GM12878 (cell line): Measurements from ENCODE around the gene RBM43.
"Not testable (repeated sequence)": the region's sequence is repeated elsewhere in the genome, so short reads cannot be mapped to it uniquely, and the experiment has no call there.

Experiments
- BRCA1 ChIP-seq: IDR thresholded peaks from 2 replicates; pipeline ENCODE4 v1.6.1; 2011; ENCODE audit warnings: low read depth, low read length, improper control_type of control experiment
- CEBPB ChIP-seq, 2 experiments: fragments of 150-350 bp in 1 of 2; IDR thresholded peaks; 2 replicates each; pipeline ENCODE4 v1.6.1; 2012 to 2014; ENCODE audit warnings: low read depth in 2 of 2, low read length in 2 of 2, borderline replicate concordance in 1 of 2, inconsistent platforms in 1 of 2
- CREB1 ChIP-seq: IDR thresholded peaks from 2 replicates; pipeline ENCODE4 v1.6.1; 2012; ENCODE audit warnings: low read depth, mild to moderate bottlenecking, inconsistent platforms
- FOS ChIP-seq: IDR thresholded peaks from 3 replicates; pipeline ENCODE4 v1.6.1; 2011; ENCODE audit warnings: borderline replicate concordance; ENCODE audit not compliant: insufficient read length; ENCODE audit errors: extremely low read depth
- RAD21 ChIP-seq: IDR thresholded peaks from 2 replicates; pipeline ENCODE4 v1.6.1; 2011; ENCODE audit warnings: mild to moderate bottlenecking, low read depth, low read length, moderate library complexity; ENCODE audit not compliant: insufficient read depth
- SIN3A ChIP-seq: IDR thresholded peaks from 2 replicates; pipeline ENCODE4 v1.6.1; 2012; ENCODE audit warnings: low read depth, low read length, improper control_type of control experiment
- SP1 ChIP-seq: IDR thresholded peaks from one replicate; pipeline ENCODE4 v1.6.1; 2011; ENCODE audit warnings: low read depth, low read length
- TF ChIP-seq, protein P1 (sequence below), 3 experiments: IDR thresholded peaks in 2 of 3; conservative IDR thresholded peaks in 1 of 3; 2 replicates each; pipeline ENCODE4 v1.5.1; 2011; ENCODE audit warnings: low read depth in 3 of 3, low read length in 3 of 3, mild to moderate bottlenecking in 3 of 3, control low read depth in 2 of 3, moderate library complexity in 2 of 3, inconsistent platforms in 1 of 3, mixed read lengths in 1 of 3; ENCODE audit not compliant: control insufficient read depth in 2 of 3, insufficient read depth in 1 of 3; ENCODE audit errors: extremely low read depth in 1 of 3
- TF ChIP-seq, protein P2 (sequence below): IDR thresholded peaks from 2 replicates; pipeline ENCODE4 v1.6.1; 2011; ENCODE audit warnings: low read depth, low read length, improper control_type of control experiment, borderline replicate concordance

DNA sequence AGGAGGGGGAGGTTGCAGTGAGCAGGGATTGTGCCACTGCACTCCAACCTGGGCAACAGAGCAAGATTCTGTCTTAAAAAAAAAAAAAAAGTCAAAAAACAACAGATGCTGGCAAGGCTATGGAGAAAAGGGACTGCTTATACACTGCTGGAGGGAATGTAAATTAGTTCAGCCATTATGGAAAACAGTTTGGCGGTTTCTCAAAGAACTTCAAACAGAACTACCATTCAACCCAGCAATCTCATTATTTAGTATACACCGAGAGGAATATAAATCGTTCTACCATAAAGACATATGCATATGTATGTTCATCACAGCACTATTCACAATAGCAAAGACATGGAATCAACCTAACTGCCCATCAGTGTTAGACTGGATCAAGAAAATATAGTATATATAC lies 27.9 kb downstream of the RBM43 start:
- not testable (repeated sequence) for TF ChIP-seq FOS; CREB1; SIN3A; BRCA1; SP1; RAD21; CEBPB (IDR thresholded peaks at IDR 0.05; ENCODE audit: borderline replicate concordance in 1 of 2, low read depth in 2 of 2, low read length in 2 of 2)
- TF ChIP-seq, protein P1, sequence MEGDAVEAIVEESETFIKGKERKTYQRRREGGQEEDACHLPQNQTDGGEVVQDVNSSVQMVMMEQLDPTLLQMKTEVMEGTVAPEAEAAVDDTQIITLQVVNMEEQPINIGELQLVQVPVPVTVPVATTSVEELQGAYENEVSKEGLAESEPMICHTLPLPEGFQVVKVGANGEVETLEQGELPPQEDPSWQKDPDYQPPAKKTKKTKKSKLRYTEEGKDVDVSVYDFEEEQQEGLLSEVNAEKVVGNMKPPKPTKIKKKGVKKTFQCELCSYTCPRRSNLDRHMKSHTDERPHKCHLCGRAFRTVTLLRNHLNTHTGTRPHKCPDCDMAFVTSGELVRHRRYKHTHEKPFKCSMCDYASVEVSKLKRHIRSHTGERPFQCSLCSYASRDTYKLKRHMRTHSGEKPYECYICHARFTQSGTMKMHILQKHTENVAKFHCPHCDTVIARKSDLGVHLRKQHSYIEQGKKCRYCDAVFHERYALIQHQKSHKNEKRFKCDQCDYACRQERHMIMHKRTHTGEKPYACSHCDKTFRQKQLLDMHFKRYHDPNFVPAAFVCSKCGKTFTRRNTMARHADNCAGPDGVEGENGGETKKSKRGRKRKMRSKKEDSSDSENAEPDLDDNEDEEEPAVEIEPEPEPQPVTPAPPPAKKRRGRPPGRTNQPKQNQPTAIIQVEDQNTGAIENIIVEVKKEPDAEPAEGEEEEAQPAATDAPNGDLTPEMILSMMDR (IDR thresholded peaks at IDR 0.05 in 2 of 3, conservative IDR thresholded peaks at IDR 0.05 in 1 of 3; ENCODE audit: control insufficient read depth in 2 of 3, extremely low read depth in 1 of 3, insufficient read depth in 1 of 3, low read depth in 3 of 3, low read length in 3 of 3): not testable (repeated sequence)
- TF ChIP-seq, protein P2, sequence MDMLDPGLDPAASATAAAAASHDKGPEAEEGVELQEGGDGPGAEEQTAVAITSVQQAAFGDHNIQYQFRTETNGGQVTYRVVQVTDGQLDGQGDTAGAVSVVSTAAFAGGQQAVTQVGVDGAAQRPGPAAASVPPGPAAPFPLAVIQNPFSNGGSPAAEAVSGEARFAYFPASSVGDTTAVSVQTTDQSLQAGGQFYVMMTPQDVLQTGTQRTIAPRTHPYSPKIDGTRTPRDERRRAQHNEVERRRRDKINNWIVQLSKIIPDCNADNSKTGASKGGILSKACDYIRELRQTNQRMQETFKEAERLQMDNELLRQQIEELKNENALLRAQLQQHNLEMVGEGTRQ: not testable (repeated sequence)
